Spinal cord (tissue), 10 donors: ENCODE measurements around the gene OR13J1. TPM values are rescaled to one million over a fixed set of nuclear protein-coding genes. Genes with fewer than 3 reads are reported as not detected.

ENCODE experiments used
- DNase-seq, 6 donors: peaks; one replicate each; pipeline versions ENCODE4 v3.0.0 to v3.0.0-alpha.2; 2013 to 2015; ENCODE audit warnings: low spot score in 6 of 6, low read depth in 4 of 6
- H3K27ac ChIP-seq: one replicate; pipeline ENCODE4 v1.5.1; 2013; ENCODE audit warnings: low read depth, low read length, control low read depth
- H3K27me3 ChIP-seq: one replicate; pipeline ENCODE4 v1.6.1; 2013; ENCODE audit warnings: low read length; ENCODE audit not compliant: control insufficient read depth, insufficient read depth
- H3K36me3 ChIP-seq: one replicate; pipeline ENCODE4 v1.6.1; 2013; ENCODE audit warnings: low read length; ENCODE audit not compliant: control insufficient read depth, insufficient read depth
- H3K4me1 ChIP-seq: one replicate; pipeline ENCODE4 v1.6.1; 2013; ENCODE audit warnings: low read length; ENCODE audit not compliant: control insufficient read depth, insufficient read depth
- H3K4me3 ChIP-seq: one replicate; pipeline ENCODE4 v1.5.1; 2013; ENCODE audit warnings: low read depth, low read length, control low read depth
- H3K9me3 ChIP-seq: one replicate; pipeline ENCODE4 v1.6.1; 2013; ENCODE audit warnings: low read length; ENCODE audit not compliant: control insufficient read depth, insufficient read depth
- WGBS: methylation state at CpG from one replicate; pipeline ENCODE4 v1.1.5; 2013; ENCODE audit warnings: missing lambda C conversion rate; ENCODE audit not compliant: insufficient coverage; 5-methylcytosine and 5-hydroxymethylcytosine counted together
- polyA plus RNA-seq, 2 donors: library from polyadenylated mRNA; unstranded; fragments of 120-200 nt; gene quantifications; one replicate each; pipeline ENCODE4 v1.2.1, GENCODE V29; 2013; ENCODE audit not compliant: insufficient read length in 2 of 2
- total RNA-seq, 2 donors: library from RNA; depleted of rRNA in 1 of 2; stranded (reverse); fragments of 120-200 nt in 1 of 2; fragments of >200 nt in 1 of 2; gene quantifications; one replicate each; pipeline versions ENCODE4 v1.2.3 to v1.2.4, GENCODE V29; 2013 to 2014
- donor health status: healthy.

OR13J1 gene
- total and polyA plus RNA-seq, 4 donors: 0.10 to 0.35 TPM; not detected in 2

GRCh38 chr9:35847792-35848572 lies 22.2 kb downstream of the OR13J1 start:
- H3K4me3 ChIP-seq: no peak overlapping the region
- no peaks in the 10 kb centered on the region for H3K9me3 ChIP-seq
- no peak for DNase-seq
- no peaks in the 10 kb centered on the region for H3K27me3 ChIP-seq
- peaks cover 41% of the 10 kb centered on the region for H3K36me3 ChIP-seq
- H3K4me1 ChIP-seq: peaks cover 10% of the 10 kb centered on the region
- no peak overlapping the region for H3K27ac ChIP-seq
- WGBS: no CpG with 5 or more reads among the region's 4 CpGs

GRCh38 chr9:35845824-35846771 lies 24.1 kb downstream of the OR13J1 start:
- Histone ChIP-seq H3K9me3 (no peaks in the 10 kb centered on the region), H3K36me3 (peaks cover 47% of the 10 kb centered on the region), H3K4me1 (peaks cover 10% of the 10 kb centered on the region), H3K4me3 (no peak overlapping the region), H3K27ac (no peak overlapping the region), H3K27me3 (no peaks in the 10 kb centered on the region)
- DNase-seq: no peak
- WGBS: 55% methylated on average over 48 of the region's 53 CpGs

GRCh38 chr9:35844628-35845270 lies 25.5 kb downstream of the OR13J1 start:
- no peaks in the 10 kb centered on the region for H3K9me3 ChIP-seq
- H3K4me3 ChIP-seq: no peak overlapping the region
- H3K4me1 ChIP-seq: peaks cover 10% of the 10 kb centered on the region
- peak overlapping the region; percentile 33 for H3K27ac ChIP-seq
- 66% methylated on average over 6 of the region's 7 CpGs for WGBS
- H3K27me3 ChIP-seq: no peaks in the 10 kb centered on the region
- peaks cover 56% of the 10 kb centered on the region for H3K36me3 ChIP-seq
- peak in 3 of 6 donors; percentile 10 to 77 (median 15) for DNase-seq

DNA sequence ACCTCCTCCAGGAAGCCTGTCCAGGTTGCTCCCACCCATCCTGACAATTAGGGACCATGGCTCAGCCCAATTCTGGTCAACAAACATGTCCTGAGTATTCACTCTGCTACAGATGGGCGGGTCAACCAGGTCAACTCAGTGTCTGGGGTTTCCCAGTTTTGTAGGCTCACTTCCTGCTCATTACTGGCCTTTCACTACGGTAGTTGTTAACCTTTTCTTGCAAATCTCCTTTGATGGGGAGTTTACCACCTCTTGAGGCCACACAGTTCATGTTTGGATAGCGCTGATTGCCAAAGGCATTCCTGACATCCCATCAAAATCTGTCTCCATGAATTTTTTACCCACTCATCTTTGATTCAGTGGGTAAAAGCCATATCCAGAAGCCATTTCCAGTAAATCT lies 27.4 kb downstream of the OR13J1 start:
- H3K36me3 ChIP-seq: peaks cover 52% of the 10 kb centered on the region
- no peaks in the 10 kb centered on the region for H3K9me3 ChIP-seq
- 87% methylated on average over 3 of the region's 3 CpGs for WGBS
- DNase-seq: no peak
- no peaks in the 10 kb centered on the region for H3K27me3 ChIP-seq
- peaks cover 10% of the 10 kb centered on the region for H3K4me1 ChIP-seq
- no peak overlapping the region for H3K27ac ChIP-seq
- H3K4me3 ChIP-seq: no peak overlapping the region

- Histone ChIP-seq H3K27ac (no peak overlapping the region), H3K36me3 (peaks cover 53% of the 10 kb centered on the region), H3K9me3 (no peaks in the 10 kb centered on the region), H3K27me3 (no peaks in the 10 kb centered on the region), H3K4me3 (no peak overlapping the region), H3K4me1 (peaks cover 10% of the 10 kb centered on the region)
- 93% methylated on average over 12 of the region's 17 CpGs for WGBS
- DNase-seq: no peak
These were observed 28.0 kb downstream of the OR13J1 start for GRCh38 chr9:35842020-35842745.

- H3K9me3 ChIP-seq: no peaks in the 10 kb centered on the region
- DNase-seq: no peak
- no CpG with 5 or more reads among the region's 5 CpGs for WGBS
- H3K4me1 ChIP-seq: peaks cover 9% of the 10 kb centered on the region
- no peak overlapping the region for H3K4me3 ChIP-seq
- H3K36me3 ChIP-seq: peaks cover 50% of the 10 kb centered on the region
- H3K27me3 ChIP-seq: no peaks in the 10 kb centered on the region
- H3K27ac ChIP-seq: no peak overlapping the region
These were observed 28.6 kb downstream of the OR13J1 start for GRCh38 chr9:35841645-35841900.

DNA sequence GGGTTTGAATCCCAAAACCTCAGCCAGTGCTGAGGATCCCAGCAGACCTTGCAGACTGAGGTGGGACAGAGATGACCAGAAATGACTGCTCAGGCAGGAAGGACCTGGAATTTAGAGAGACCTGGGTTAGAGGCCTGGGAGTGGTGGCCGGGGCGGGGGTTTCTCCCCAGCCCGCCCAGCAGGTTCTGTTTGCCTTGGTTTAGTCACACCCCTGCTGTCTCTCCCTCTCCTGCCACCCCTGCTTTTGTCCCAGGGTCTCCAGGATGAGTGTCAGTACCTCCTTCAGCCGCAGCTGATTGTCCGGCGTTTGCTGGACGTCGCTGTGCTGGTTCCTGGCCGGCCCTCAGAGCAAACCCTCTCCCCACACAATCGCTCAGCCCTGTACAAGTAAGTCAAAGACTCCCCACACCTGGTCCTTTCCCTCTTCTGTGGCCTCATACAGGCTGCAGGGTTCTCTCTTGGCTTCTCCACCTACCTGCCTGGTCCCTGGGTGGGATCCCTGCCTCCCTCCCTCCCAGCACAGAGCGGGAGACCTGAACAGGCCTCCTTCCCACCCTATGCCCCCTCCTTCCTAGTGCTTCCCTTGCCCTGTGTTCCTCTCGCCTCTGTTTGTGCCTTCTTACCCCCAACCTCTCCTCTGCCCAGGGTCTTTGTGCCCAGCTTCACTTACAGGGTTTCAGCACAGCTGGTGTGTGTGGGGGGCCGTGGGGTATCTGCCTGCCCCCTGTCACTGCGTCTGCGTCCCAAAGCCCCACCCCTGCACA lies 29.1 kb downstream of the OR13J1 start:
- no peaks in the 10 kb centered on the region for H3K27me3 ChIP-seq
- H3K4me1 ChIP-seq: peaks cover 5% of the 10 kb centered on the region
- WGBS: 83% methylated on average over 15 of the region's 15 CpGs
- peaks cover 46% of the 10 kb centered on the region for H3K36me3 ChIP-seq
- no peak overlapping the region for H3K27ac ChIP-seq
- no peak overlapping the region for H3K4me3 ChIP-seq
- no peaks in the 10 kb centered on the region for H3K9me3 ChIP-seq
- DNase-seq: no peak

GRCh38 chr9:35839926-35840325 lies 30.3 kb downstream of the OR13J1 start:
- no peak for DNase-seq
- peaks cover 1% of the 10 kb centered on the region for H3K4me1 ChIP-seq
- no peaks in the 10 kb centered on the region for H3K9me3 ChIP-seq
- WGBS: 90% methylated on average over 5 of the region's 5 CpGs
- no peaks in the 10 kb centered on the region for H3K27me3 ChIP-seq
- no peak overlapping the region for H3K4me3 ChIP-seq
- H3K36me3 ChIP-seq: peaks cover 52% of the 10 kb centered on the region
- no peak overlapping the region for H3K27ac ChIP-seq
